Parathyroid adenoma (tissue), 2 donors: ENCODE data around the gene SNCG.

Experiments used
- H2AFZ ChIP-seq: fragments of 300-600 bp; sonication (generic); one replicate; pipeline ENCODE4 v1.7.0; 2017; ENCODE audit warnings: antibody characterized with exemption, mild to moderate bottlenecking
- H3K27ac ChIP-seq: fragments of 300-600 bp; sonication (generic); one replicate; pipeline ENCODE4 v1.7.0; 2017
- H3K27me3 ChIP-seq: fragments of 300-600 bp; sonication (generic); one replicate; pipeline ENCODE4 v1.7.0; 2017; ENCODE audit warnings: low read length; ENCODE audit not compliant: control insufficient read depth, insufficient read depth
- H3K36me3 ChIP-seq: fragments of 300-600 bp; sonication (generic); one replicate; pipeline ENCODE4 v1.7.0; 2017; ENCODE audit warnings: low read length; ENCODE audit not compliant: control insufficient read depth, insufficient read depth
- H3K4me1 ChIP-seq: fragments of 300-600 bp; sonication (generic); one replicate; pipeline ENCODE4 v1.7.0; 2017; ENCODE audit warnings: control low read depth
- H3K4me2 ChIP-seq: fragments of 300-600 bp; sonication (generic); one replicate; pipeline ENCODE4 v1.7.0; 2017; ENCODE audit warnings: low read length
- H3K4me3 ChIP-seq: fragments of 300-600 bp; sonication (generic); one replicate; pipeline ENCODE4 v1.7.0; 2017; ENCODE audit warnings: low read depth, low read length
- H3K79me2 ChIP-seq: fragments of 300-600 bp; sonication (generic); one replicate; pipeline ENCODE4 v1.7.0; 2017; ENCODE audit warnings: control low read depth
- H3K9ac ChIP-seq: fragments of 300-600 bp; sonication (generic); one replicate; pipeline ENCODE4 v1.7.0; 2017; ENCODE audit warnings: mild to moderate bottlenecking
- H3K9me3 ChIP-seq: fragments of 300-600 bp; sonication (generic); one replicate; pipeline ENCODE4 v1.7.0; 2017; ENCODE audit warnings: low read length; ENCODE audit not compliant: control insufficient read depth
- CTCF ChIP-seq: fragments of 300-600 bp; sonication (generic); IDR thresholded peaks from one replicate; pipeline ENCODE4 v1.7.0; 2017; ENCODE audit warnings: antibody characterized with exemption, mild to moderate bottlenecking
- donor health status: primary hyperparathyroidism.

SNCG gene

DNA sequence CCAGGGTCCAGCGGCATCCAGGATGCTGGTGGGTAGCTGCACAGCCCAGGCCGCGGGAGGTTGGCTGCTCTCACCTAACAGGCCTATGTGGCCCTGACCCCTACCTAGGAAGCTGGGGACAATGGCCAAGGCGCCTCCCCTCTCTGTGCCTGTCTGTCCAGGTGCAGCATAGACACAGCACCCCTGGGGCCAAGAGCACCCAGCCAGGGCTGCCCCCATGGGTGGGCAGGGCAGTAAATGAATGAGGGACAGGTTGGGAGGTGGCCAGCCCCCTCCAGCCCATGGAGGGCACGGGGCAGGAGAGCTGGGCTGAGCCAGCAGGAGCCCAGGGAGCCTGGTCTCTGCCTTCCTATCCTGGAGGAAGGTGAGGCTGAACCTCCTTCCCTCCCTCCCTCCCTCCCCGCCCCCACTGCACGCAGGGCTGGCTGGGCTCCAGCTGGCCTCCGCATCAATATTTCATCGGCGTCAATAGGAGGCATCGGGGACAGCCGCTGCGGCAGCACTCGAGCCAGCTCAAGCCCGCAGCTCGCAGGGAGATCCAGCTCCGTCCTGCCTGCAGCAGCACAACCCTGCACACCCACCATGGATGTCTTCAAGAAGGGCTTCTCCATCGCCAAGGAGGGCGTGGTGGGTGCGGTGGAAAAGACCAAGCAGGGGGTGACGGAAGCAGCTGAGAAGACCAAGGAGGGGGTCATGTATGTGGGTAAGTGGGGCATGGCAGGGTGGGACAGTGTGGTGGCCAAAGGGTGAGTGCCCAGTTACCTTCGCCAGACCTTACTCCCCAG lies at the start of gene SNCG:
Gene SNCG, plus strand, starts transcription at position 484 of the 785 bp plus-strand sequence. Its CDS starts 99 bp downstream, at position 583.
- no peak within 1 kb of the TSS for H3K9ac ChIP-seq
- H3K36me3 ChIP-seq: no peaks in the 10 kb centered on the region
- H3K27ac ChIP-seq: peak within 1 kb of the TSS; percentile 67
- peak within 1 kb of the TSS; percentile 22 for H3K4me2 ChIP-seq
- H3K4me1 ChIP-seq: no peaks in the 10 kb centered on the region
- no peaks in the 10 kb centered on the region for H3K79me2 ChIP-seq
- no peaks in the 10 kb centered on the region for H3K27me3 ChIP-seq
- TF ChIP-seq CTCF: no peak
- H2AFZ ChIP-seq: no peak within 1 kb of the TSS
- H3K4me3 ChIP-seq: no peak within 1 kb of the TSS
- H3K9me3 ChIP-seq: no peaks in the 10 kb centered on the region

GRCh38 chr10:86914734-86915133 lies 43.7 kb upstream of the SNCG start:
- no peak overlapping the region for H2AFZ ChIP-seq
- no peak for TF ChIP-seq CTCF
- H3K27ac ChIP-seq: no peak overlapping the region
- no peaks in the 10 kb centered on the region for H3K27me3 ChIP-seq
- H3K79me2 ChIP-seq: no peaks in the 10 kb centered on the region
- no peak overlapping the region for H3K4me3 ChIP-seq
- no peaks in the 10 kb centered on the region for H3K9me3 ChIP-seq
- no peak overlapping the region for H3K4me2 ChIP-seq
- no peaks in the 10 kb centered on the region for H3K36me3 ChIP-seq
- H3K9ac ChIP-seq: no peak overlapping the region
- no peaks in the 10 kb centered on the region for H3K4me1 ChIP-seq

DNA sequence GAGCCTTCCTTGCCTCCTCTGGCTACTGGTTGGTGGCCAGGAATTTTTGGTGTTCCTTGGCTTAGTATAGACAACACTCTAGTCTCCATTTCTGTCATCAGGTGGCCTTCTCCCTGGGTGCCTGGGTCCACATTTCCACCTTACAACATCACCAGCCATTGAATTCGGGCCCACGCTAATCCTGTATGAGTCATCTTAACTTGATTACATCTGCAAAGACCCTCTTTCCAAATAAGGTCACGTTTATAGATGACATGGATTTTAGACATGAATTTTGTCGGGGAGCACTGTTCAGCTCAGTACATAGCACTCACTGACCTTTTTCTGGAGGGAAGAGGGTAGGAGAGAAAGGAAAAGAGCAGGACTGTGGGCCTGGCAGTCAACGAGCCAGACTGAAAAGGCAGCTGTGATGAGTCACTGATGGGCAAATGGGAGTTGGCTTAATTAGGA lies 40.4 kb upstream of the SNCG start:
- Histone ChIP-seq H2AFZ (no peak overlapping the region), H3K4me2 (no peak overlapping the region), H3K9me3 (no peaks in the 10 kb centered on the region), H3K9ac (no peak overlapping the region), H3K36me3 (no peaks in the 10 kb centered on the region), H3K79me2 (no peaks in the 10 kb centered on the region), H3K27ac (no peak overlapping the region), H3K27me3 (no peaks in the 10 kb centered on the region), H3K4me1 (no peaks in the 10 kb centered on the region), H3K4me3 (no peak overlapping the region)
- no peak for TF ChIP-seq CTCF

- no peaks in the 10 kb centered on the region for H3K36me3 ChIP-seq
Observed at GRCh38 chr10:86922553-86922961, 35.8 kb upstream of the SNCG start.

More at GRCh38 chr10:86922553-86922961, 35.8 kb upstream of the SNCG start:
- no peak for TF ChIP-seq CTCF
- Histone ChIP-seq H3K4me3 (no peak overlapping the region), H3K27ac (no peak overlapping the region), H3K79me2 (no peaks in the 10 kb centered on the region), H3K27me3 (no peaks in the 10 kb centered on the region), H3K9me3 (no peaks in the 10 kb centered on the region), H3K9ac (no peak overlapping the region), H2AFZ (no peak overlapping the region), H3K4me1 (no peaks in the 10 kb centered on the region), H3K4me2 (no peak overlapping the region)
